Kidney (tissue), 14 donors: ENCODE results near the gene ZNF746. TPM values are rescaled to one million over a fixed set of nuclear protein-coding genes. Genes with fewer than 3 reads are reported as not detected.

Experiments
- DNase-seq, 5 donors: peaks; one replicate each; pipeline ENCODE4 v3.0.0-alpha.2; 2013 to 2020
- FAIRE-seq: peaks from 2 replicates; lab custom pipeline; 2012; peaks lifted over from hg19 to GRCh38; lab: Jason Lieb, UNC
- H3K27ac ChIP-seq, 2 donors: one replicate each; pipeline ENCODE4 v1.7.0; 2013; ENCODE audit warnings: low read depth in 2 of 2, low read length in 2 of 2, inconsistent platforms in 1 of 2
- H3K27me3 ChIP-seq: one replicate; pipeline ENCODE4 v1.7.1; 2013; ENCODE audit warnings: low read length, inconsistent platforms; ENCODE audit not compliant: control insufficient read depth, insufficient read depth
- H3K36me3 ChIP-seq, 3 donors: one replicate each; pipeline versions ENCODE4 v1.7.0 to v1.7.1; 2013; ENCODE audit warnings: low read length in 3 of 3, control low read depth in 1 of 3, inconsistent platforms in 1 of 3; ENCODE audit not compliant: insufficient read depth in 3 of 3, control insufficient read depth in 2 of 3
- H3K4me1 ChIP-seq, 3 donors: one replicate each; pipeline versions ENCODE4 v1.7.0 to v1.7.1; 2013; ENCODE audit warnings: low read length in 3 of 3, inconsistent platforms in 1 of 3, low read depth in 1 of 3; ENCODE audit not compliant: control insufficient read depth in 2 of 3, insufficient read depth in 2 of 3
- H3K4me3 ChIP-seq, 3 donors: one replicate each; pipeline versions ENCODE4 v1.7.0 to v1.8.1; 2013; ENCODE audit warnings: low read length in 3 of 3, control low read depth in 1 of 3, inconsistent platforms in 1 of 3
- H3K9ac ChIP-seq, 3 donors: one replicate each; pipeline versions ENCODE4 v1.7.0 to v1.7.1; 2013; ENCODE audit warnings: low read length in 3 of 3, control low read depth in 1 of 3, inconsistent platforms in 1 of 3
- H3K9me3 ChIP-seq, 3 donors: one replicate each; pipeline versions ENCODE4 v1.7.0 to v1.7.1; 2013; ENCODE audit warnings: low read length in 3 of 3, control low read depth in 1 of 3, inconsistent platforms in 1 of 3; ENCODE audit not compliant: control insufficient read depth in 2 of 3, insufficient read depth in 1 of 3
- intact Hi-C: fragments of 100-400 bp; cut with DNase I; formaldehyde crosslinking; loops from one replicate; pipeline ENCODE4 v1.11.1; 2022
- polyA plus RNA-seq: library from polyadenylated mRNA; stranded (reverse); fragments of 350-450 nt; fragmentation: Illumina TruSeq; extraction: RNeasy Lipid Tissue Mini Kit (QIAGEN cat#74804); gene quantifications from one replicate; pipeline ENCODE4 v1.2.3, GENCODE V29; 2014; ENCODE audit warnings: low read depth, low replicate concordance; ENCODE audit not compliant: insufficient read depth
- total RNA-seq: library from RNA; stranded (reverse); fragmentation: NEBNext Ultra II Directional; extraction: Animal tissue kit (Norgen Biotek cat#: 25700); gene quantifications from one replicate; pipeline ENCODE4 v1.2.1, GENCODE V29; 2021
- TF ChIP-seq, protein P1 (sequence below): IDR thresholded peaks from 3 replicates; pipeline ENCODE4 v1.5.1; 2012; ENCODE audit warnings: mild to moderate bottlenecking, moderate library complexity, borderline replicate concordance; ENCODE audit not compliant: insufficient read depth; ENCODE audit errors: extremely low read depth
- donor health status: control.
- donor health status: control.
- donor health status: control.
- donor health status: control.
- donor health status: control.
- donor health status: DM: yes; HTN: yes; CAD: no.
- donor health status: Normal renal cell carcinoma (clear cell type).

ZNF746 gene
- total and polyA plus RNA-seq, 2 donors from 2014 or later, result 6.8 to 17.3 TPM

GRCh38 chr7:149422914-149423301 is 74.7 kb downstream of the ZNF746 start:
- H3K27ac ChIP-seq, result no peak overlapping the region
- no peaks in the 10 kb centered on the region for H3K27me3 ChIP-seq
- FAIRE-seq (no peak), DNase-seq (peak in 4 of 5 donors; percentile 22 to 75 (median 46))
- TF ChIP-seq, protein P1, sequence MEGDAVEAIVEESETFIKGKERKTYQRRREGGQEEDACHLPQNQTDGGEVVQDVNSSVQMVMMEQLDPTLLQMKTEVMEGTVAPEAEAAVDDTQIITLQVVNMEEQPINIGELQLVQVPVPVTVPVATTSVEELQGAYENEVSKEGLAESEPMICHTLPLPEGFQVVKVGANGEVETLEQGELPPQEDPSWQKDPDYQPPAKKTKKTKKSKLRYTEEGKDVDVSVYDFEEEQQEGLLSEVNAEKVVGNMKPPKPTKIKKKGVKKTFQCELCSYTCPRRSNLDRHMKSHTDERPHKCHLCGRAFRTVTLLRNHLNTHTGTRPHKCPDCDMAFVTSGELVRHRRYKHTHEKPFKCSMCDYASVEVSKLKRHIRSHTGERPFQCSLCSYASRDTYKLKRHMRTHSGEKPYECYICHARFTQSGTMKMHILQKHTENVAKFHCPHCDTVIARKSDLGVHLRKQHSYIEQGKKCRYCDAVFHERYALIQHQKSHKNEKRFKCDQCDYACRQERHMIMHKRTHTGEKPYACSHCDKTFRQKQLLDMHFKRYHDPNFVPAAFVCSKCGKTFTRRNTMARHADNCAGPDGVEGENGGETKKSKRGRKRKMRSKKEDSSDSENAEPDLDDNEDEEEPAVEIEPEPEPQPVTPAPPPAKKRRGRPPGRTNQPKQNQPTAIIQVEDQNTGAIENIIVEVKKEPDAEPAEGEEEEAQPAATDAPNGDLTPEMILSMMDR, result no peak
- no peaks in the 10 kb centered on the region for H3K9me3 ChIP-seq
- intact Hi-C loops, result no loop called here
- peak overlapping the region in 1 of 3 donors; percentile 58 for H3K9ac ChIP-seq
- H3K36me3 ChIP-seq, result no peaks in the 10 kb centered on the region
- no peaks in the 10 kb centered on the region for H3K4me1 ChIP-seq
- H3K4me3 ChIP-seq, result peak overlapping the region in 2 of 3 donors; percentile 51 to 52

Other genes starting within 250 kb of the ZNF746 start
- 21.8 TPM for gene ZNF783, start 235.6 kb downstream of the ZNF746 start, total RNA-seq
- gene ZNF783, start 235.6 kb downstream of the ZNF746 start, polyA plus RNA-seq, result 3.6 TPM
- gene ZNF777, start 36.7 kb downstream of the ZNF746 start, total RNA-seq, result 12.9 TPM
- 8.2 TPM for gene ZNF777, start 36.7 kb downstream of the ZNF746 start, polyA plus RNA-seq